Natural killer cell (primary cell): Measurements from ENCODE around the gene BNC2. TPM values are rescaled to one million over a fixed set of nuclear protein-coding genes. Genes with fewer than 3 reads are reported as not detected.
A peak's percentile ranks its signal among the peaks of the same experiment; 100 is the strongest.
"Not testable (repeated sequence)": the region's sequence is repeated elsewhere in the genome, so short reads cannot be mapped to it uniquely, and the experiment has no call there.

ENCODE experiments used
- ATAC-seq, 3 donors: fragments of 150-1000 bp in 2 of 3; fragments of 200-7000 bp in 1 of 3; cut with Tn5 transposase; 1 replicate in 1 of 3; 2 replicates in 2 of 3; pipeline ENCODE4 v1.10.0; 2021; ENCODE audit warnings: mild to moderate bottlenecking in 2 of 3, moderate library complexity in 2 of 3
- DNase-seq, 2 donors: peaks; one replicate each; pipeline versions ENCODE4 v3.0.0 to v3.0.0-alpha.2; 2013 to 2021; ENCODE audit warnings: mixed read lengths in 1 of 2
- H3K27ac ChIP-seq: one replicate; pipeline ENCODE4 v1.5.1; 2013; ENCODE audit warnings: mild to moderate bottlenecking, low read length
- H3K27me3 ChIP-seq: one replicate; pipeline ENCODE4 v1.6.1; 2013; ENCODE audit warnings: low read length; ENCODE audit not compliant: control insufficient read depth, insufficient read depth
- H3K36me3 ChIP-seq: one replicate; pipeline ENCODE4 v1.6.1; 2013; ENCODE audit warnings: low read length; ENCODE audit not compliant: control insufficient read depth, insufficient read depth
- H3K4me1 ChIP-seq: one replicate; pipeline ENCODE4 v1.6.1; 2013; ENCODE audit warnings: low read length; ENCODE audit not compliant: control insufficient read depth, insufficient read depth
- H3K4me3 ChIP-seq: one replicate; pipeline ENCODE4 v1.5.1; 2013; ENCODE audit warnings: low read length
- H3K9me3 ChIP-seq: one replicate; pipeline ENCODE4 v1.6.1; 2013; ENCODE audit warnings: low read length; ENCODE audit not compliant: control insufficient read depth, insufficient read depth
- H3K27ac Mint-ChIP-seq, 2 donors: one replicate each; pipeline ENCODE4 v1.8.0; 2022; ENCODE audit warnings: mild to moderate bottlenecking in 2 of 2, mixed read lengths in 2 of 2, moderate library complexity in 1 of 2
- H3K27me3 Mint-ChIP-seq, 2 donors: one replicate each; pipeline ENCODE4 v1.8.0; 2022; ENCODE audit warnings: low read depth in 2 of 2, mixed read lengths in 2 of 2
- H3K36me3 Mint-ChIP-seq: one replicate; pipeline ENCODE4 v1.8.0; 2022; ENCODE audit warnings: mixed read lengths
- H3K4me1 Mint-ChIP-seq, 2 donors: one replicate each; pipeline ENCODE4 v1.8.0; 2022; ENCODE audit warnings: mixed read lengths in 2 of 2
- H3K4me3 Mint-ChIP-seq: one replicate; pipeline ENCODE4 v1.8.0; 2022; ENCODE audit warnings: mild to moderate bottlenecking, moderate library complexity, mixed read lengths
- H3K9me3 Mint-ChIP-seq, 2 donors: one replicate each; pipeline ENCODE4 v1.8.0; 2022; ENCODE audit warnings: mixed read lengths in 2 of 2
- CTCF ChIP-seq: fragments of 200-600 bp; IDR thresholded peaks from one replicate; pipeline ENCODE4 v1.8.0; 2022; ENCODE audit warnings: antibody characterized with exemption
- WGBS: methylation state at CpG from one replicate; pipeline ENCODE4 v1.1.7; 2013; ENCODE audit warnings: missing lambda C conversion rate; ENCODE audit not compliant: insufficient coverage; 5-methylcytosine and 5-hydroxymethylcytosine counted together
- intact Hi-C: fragments of 100-400 bp; cut with micrococcal nuclease; formaldehyde crosslinking; loops from one replicate; pipeline ENCODE4 v1.14.2; 2022
- total RNA-seq, 4 donors: library from RNA; stranded (reverse); fragments of 120-200 nt in 1 of 4; gene quantifications; one replicate each; pipeline versions ENCODE4 v1.2.3 to v1.2.4, GENCODE V29; 2013 to 2022

BNC2 gene
- total RNA-seq, 3 donors from 2014 or later (not counting 1 experiment from before 2014, with no cell fraction given) = 36.9 to 84.2 (median 66.5) TPM

GRCh38 chr9:16883586-16883985 is 13.1 kb upstream of the BNC2 start:
- no peaks in the 10 kb centered on the region for H3K9me3 Mint-ChIP-seq
- no peaks in the 10 kb centered on the region for H3K9me3 ChIP-seq
- 96% methylated on average over 3 of the region's 6 CpGs for WGBS
- H3K4me1 Mint-ChIP-seq = peaks cover 68 to 83% of the 10 kb centered on the region in 2 donors
- DNase-seq (no peak), ATAC-seq (no peak)
- TF ChIP-seq CTCF = no peak
- peak overlapping the region; percentile 65 for H3K4me3 Mint-ChIP-seq
- no peak overlapping the region for H3K27ac ChIP-seq
- H3K36me3 ChIP-seq = no peaks in the 10 kb centered on the region
- peaks cover 28% of the 10 kb centered on the region for H3K4me1 ChIP-seq
- no peaks in the 10 kb centered on the region for H3K36me3 Mint-ChIP-seq
- H3K27me3 Mint-ChIP-seq = no peaks in the 10 kb centered on the region
- H3K27me3 ChIP-seq = no peaks in the 10 kb centered on the region
- no peak overlapping the region for H3K4me3 ChIP-seq
- peak overlapping the region; percentile 85 to 86 for H3K27ac Mint-ChIP-seq
- intact Hi-C loops = no loop called here

- ATAC-seq, DNase-seq, H3K9me3 ChIP-seq, H3K4me3 Mint-ChIP-seq, H3K9me3 Mint-ChIP-seq, H3K36me3 ChIP-seq, H3K4me3 ChIP-seq, H3K27me3 Mint-ChIP-seq, intact Hi-C loops, H3K36me3 Mint-ChIP-seq, H3K27ac Mint-ChIP-seq, H3K27ac ChIP-seq, H3K27me3 ChIP-seq: not testable (repeated sequence)
- H3K4me1 Mint-ChIP-seq = peaks cover 66 to 79% of the 10 kb centered on the region in 2 donors
- H3K4me1 ChIP-seq = peaks cover 28% of the 10 kb centered on the region
- 94% methylated on average over 6 of the region's 6 CpGs for WGBS
These were observed 12.0 kb upstream of the BNC2 start for GRCh38 chr9:16882440-16882839.

GRCh38 chr9:16879416-16879815 is 8.9 kb upstream of the BNC2 start:
- no peaks in the 10 kb centered on the region for H3K9me3 ChIP-seq
- H3K27ac Mint-ChIP-seq = peak overlapping the region in 1 of 2 donors; percentile 46
- H3K9me3 Mint-ChIP-seq = no peaks in the 10 kb centered on the region
- H3K36me3 Mint-ChIP-seq = no peaks in the 10 kb centered on the region
- H3K36me3 ChIP-seq = no peaks in the 10 kb centered on the region
- DNase-seq (no peak), ATAC-seq (peak; percentile 56 to 86 (median 84))
- H3K4me3 ChIP-seq = no peak overlapping the region
- peaks cover 43 to 54% of the 10 kb centered on the region in 2 donors for H3K4me1 Mint-ChIP-seq
- H3K4me3 Mint-ChIP-seq = no peak overlapping the region
- H3K4me1 ChIP-seq = peaks cover 14% of the 10 kb centered on the region
- TF ChIP-seq CTCF = no peak
- no peaks in the 10 kb centered on the region for H3K27me3 ChIP-seq
- no CpG with 5 or more reads among the region's 2 CpGs for WGBS
- H3K27me3 Mint-ChIP-seq = no peaks in the 10 kb centered on the region
- H3K27ac ChIP-seq = no peak overlapping the region
- intact Hi-C loops = no loop called here

GRCh38 chr9:16877256-16877655 is 6.8 kb upstream of the BNC2 start:
- Mint-ChIP-seq H3K36me3 (no peaks in the 10 kb centered on the region), H3K4me1 (peaks cover 29 to 35% of the 10 kb centered on the region in 2 donors), H3K4me3 (no peak overlapping the region), H3K27me3 (peaks cover 0 to 3% of the 10 kb centered on the region in 2 donors), H3K27ac (no peak overlapping the region), H3K9me3 (no peaks in the 10 kb centered on the region)
- no peaks in the 10 kb centered on the region for H3K36me3 ChIP-seq
- H3K4me3 ChIP-seq = no peak overlapping the region
- intact Hi-C loops = no loop called here
- TF ChIP-seq CTCF = no peak
- no peaks in the 10 kb centered on the region for H3K9me3 ChIP-seq
- H3K27ac ChIP-seq = no peak overlapping the region
- DNase-seq (no peak), ATAC-seq (no peak)
- WGBS = 91% methylated on average over 17 of the region's 19 CpGs
- H3K4me1 ChIP-seq = peaks cover 2% of the 10 kb centered on the region
- H3K27me3 ChIP-seq = peaks cover 4% of the 10 kb centered on the region
